ENCODE measurements around the gene BRD1.

Gene BRD1

DNA sequence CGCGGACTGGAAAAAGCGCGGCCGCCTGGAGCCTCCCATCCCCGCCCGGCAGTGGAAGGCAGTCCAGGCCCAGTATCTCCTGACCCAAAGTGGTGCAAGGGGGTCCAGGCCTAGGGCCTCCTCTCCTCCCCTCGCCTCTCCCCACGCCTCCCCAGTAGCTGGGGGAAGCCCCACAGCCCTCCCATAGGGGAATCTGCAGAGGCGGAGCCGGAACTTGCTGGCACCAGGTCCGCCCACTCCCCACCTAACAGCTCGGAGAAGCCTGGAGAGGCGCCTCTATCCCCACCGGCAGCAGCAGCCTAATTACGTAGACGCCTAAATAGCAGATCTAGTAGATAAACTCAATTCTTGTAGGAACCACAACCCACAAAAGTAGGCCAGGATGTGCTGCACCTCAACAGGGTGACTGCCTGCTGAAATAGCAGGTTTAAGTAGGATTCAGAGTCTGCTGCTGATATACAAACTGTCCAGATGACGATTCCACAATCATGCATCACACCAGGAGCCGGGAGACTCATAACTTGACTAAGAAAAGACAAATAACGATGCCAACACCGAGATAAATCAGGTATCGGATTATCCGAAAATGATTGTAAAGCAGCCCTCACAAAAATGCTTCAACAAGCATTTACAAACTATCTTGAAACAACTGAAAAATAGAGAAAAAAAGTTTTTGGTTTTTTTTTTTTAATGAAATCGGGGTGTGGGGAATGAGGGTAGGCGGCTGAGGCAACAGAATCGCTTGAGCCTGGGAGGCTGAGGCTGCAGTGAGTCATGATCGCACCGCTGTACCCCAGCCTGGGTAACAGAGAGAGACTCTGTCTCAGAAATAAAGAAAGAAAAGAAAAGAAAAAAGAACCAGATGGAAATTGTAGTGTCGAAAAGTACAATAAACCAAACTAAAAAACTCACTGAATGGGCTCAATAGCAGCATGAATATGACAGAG is 11.4 kb upstream of the BRD1 start:
- peak; percentile 19 for DNase-seq (ENCODE audit: low read depth, low spot score)
- in situ Hi-C loops (cut with HindIII; ENCODE audit: low sequenced_read_pairs): no loop called here
- H3K4me3 ChIP-seq (ENCODE audit: low read depth, low read length): no peak overlapping the region
- TF ChIP-seq, protein P1, sequence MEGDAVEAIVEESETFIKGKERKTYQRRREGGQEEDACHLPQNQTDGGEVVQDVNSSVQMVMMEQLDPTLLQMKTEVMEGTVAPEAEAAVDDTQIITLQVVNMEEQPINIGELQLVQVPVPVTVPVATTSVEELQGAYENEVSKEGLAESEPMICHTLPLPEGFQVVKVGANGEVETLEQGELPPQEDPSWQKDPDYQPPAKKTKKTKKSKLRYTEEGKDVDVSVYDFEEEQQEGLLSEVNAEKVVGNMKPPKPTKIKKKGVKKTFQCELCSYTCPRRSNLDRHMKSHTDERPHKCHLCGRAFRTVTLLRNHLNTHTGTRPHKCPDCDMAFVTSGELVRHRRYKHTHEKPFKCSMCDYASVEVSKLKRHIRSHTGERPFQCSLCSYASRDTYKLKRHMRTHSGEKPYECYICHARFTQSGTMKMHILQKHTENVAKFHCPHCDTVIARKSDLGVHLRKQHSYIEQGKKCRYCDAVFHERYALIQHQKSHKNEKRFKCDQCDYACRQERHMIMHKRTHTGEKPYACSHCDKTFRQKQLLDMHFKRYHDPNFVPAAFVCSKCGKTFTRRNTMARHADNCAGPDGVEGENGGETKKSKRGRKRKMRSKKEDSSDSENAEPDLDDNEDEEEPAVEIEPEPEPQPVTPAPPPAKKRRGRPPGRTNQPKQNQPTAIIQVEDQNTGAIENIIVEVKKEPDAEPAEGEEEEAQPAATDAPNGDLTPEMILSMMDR (IDR thresholded peaks at IDR 0.05; ENCODE audit: low read depth, low read length): no peak

DNA sequence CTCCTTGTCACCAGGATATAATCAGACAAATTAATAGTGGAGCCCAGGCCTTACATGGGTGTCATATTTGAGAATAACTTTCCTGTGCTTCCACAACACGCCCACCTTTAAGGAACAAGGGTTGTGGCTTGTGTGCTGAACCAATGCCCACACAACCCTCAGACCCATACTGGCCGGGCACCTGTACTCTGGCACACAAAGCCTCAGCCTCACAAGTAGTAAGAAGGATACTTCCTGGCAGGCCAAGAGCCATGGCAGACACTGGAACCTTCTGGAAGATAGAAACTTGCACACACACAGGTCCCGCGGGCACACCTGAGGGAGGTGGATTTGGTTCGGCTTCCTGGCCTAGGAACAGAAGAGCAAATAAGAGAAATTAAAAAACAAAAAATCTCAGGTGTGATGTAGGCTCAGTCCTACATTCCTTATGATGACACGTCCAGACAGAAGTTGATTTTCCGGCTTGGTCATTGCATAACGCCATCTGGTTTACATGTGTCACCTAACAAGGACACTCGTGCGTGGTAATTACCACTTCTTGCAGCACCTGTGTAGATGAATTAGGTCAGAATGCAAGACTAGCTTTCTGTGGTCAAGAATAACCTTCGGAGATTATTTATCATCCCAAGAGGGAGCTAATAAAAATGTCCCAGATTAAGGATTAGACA is 5.8 kb upstream of the BRD1 start:
- TF ChIP-seq, protein P1 (IDR thresholded peaks at IDR 0.05; ENCODE audit: low read depth, low read length): no peak
- no peak for DNase-seq (ENCODE audit: low read depth, low spot score)
- H3K4me3 ChIP-seq (ENCODE audit: low read depth, low read length): no peak overlapping the region
- in situ Hi-C loops (cut with HindIII; ENCODE audit: low sequenced_read_pairs): no loop called here

DNA sequence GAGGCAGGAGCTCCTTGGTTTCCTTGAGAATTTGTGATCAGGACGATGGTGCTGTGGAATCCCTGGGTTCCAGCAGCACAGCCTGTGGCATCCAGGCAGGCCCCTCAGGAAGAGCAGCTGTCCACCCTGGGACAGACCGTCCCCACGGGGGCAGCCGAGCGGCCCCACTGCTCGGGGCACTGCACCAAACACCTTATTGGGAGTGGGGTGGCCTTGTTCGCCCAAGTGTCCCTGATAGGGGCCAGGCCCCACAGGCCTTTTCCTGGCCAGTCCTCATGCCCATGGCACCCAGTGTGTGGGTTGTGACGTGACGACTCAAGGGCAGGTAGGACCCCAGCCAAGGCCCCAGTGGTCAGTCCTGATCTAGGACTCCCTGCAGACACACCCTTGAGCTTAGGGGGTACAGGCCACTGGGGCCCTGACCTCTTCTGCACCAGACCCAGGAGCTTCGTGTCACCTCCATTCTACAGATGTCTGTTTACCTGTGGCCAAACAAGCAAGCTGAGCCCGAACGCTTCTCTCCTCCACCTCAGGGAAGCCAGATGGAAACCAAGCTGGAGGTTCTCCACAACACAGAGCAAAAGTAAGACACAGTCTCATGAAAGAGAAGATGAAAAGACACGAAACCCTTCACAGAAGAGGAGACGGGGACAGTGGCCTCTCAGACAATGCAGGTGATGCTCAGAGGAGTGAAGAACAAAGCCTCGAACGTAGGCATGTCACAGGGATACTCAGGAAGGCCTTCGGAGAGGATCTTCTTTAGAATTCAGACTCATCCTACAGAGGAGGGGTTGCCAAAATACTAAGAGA is 1.6 kb upstream of the BRD1 start:
- TF ChIP-seq, protein P1 (IDR thresholded peaks at IDR 0.05; ENCODE audit: low read depth, low read length): no peak
- DNase-seq (ENCODE audit: low read depth, low spot score): no peak
- in situ Hi-C loops (cut with HindIII; ENCODE audit: low sequenced_read_pairs): no loop called here
- H3K4me3 ChIP-seq (ENCODE audit: low read depth, low read length): no peak overlapping the region

DNA sequence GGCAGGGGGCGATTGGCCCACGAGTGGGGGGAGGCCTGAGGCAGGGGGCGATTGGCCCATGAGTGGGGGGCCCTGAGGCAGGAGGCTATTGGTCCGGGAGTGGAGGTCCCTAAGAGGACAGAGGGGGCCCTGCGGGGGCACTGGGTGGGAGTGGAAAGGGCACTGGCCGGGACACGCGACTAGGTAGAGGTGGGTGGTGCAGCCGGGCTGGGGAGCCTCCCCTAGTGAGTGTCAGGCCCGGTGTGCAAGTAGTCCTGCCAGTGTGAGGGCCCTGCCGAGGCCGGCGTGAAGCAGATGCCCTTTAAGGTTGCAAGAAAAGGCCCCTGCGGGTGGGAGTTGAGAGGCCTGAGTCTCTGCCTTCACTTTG is 909 bp upstream of the BRD1 start:
- in situ Hi-C loops (cut with HindIII; ENCODE audit: low sequenced_read_pairs): no loop called here
- H3K4me3 ChIP-seq (ENCODE audit: low read depth, low read length): no peak overlapping the region
- TF ChIP-seq, protein P1 (IDR thresholded peaks at IDR 0.05; ENCODE audit: low read depth, low read length): no peak
- DNase-seq (ENCODE audit: low read depth, low spot score): no peak

DNA sequence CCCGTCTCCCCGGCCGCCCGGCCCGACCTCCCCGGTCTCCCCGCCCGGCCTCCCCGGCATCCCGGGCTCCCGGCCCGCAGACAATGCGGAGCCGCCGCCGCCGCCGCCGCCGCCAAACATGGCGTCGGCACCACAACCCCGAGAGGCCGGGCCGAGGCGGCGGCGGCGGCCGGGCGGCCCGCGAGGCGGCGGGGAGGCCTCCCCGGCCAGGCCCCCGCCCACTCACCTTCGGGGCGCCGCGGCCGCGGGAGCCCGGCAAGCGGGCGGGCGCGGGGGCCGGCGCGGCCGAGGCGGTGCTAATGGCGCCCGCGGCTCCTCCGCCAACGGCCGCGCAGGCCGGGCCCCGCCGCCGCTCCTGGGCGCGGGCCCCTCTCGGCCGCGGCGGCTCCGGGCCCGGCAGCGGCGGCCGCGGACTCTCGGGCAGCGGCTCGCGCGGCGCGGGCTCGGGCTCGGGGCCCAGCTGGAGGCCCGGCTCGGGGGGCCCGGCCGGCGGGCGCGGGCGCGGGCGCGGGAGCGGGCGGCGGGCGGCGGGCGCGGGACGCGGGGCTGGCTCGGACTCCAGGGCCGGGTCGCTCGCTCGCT is 311 bp downstream of the BRD1 start:
- in situ Hi-C loops (cut with HindIII; ENCODE audit: low sequenced_read_pairs): no loop called here
- no peak for DNase-seq (ENCODE audit: low read depth, low spot score)
- TF ChIP-seq, protein P1 (IDR thresholded peaks at IDR 0.05; ENCODE audit: low read depth, low read length): no peak
- peak overlapping the region; percentile 72 for H3K4me3 ChIP-seq (ENCODE audit: low read depth, low read length)
